ENCODE results near the gene CREB3.

Gene CREB3

GRCh38 chr9:35713578-35713977, 18.9 kb upstream of the CREB3 start:
- Histone ChIP-seq H3K4me1 (ENCODE audit: low read length) (no peaks in the 10 kb centered on the region), H3K9me2 (replicated peaks; ENCODE audit: insufficient read depth, low read length) (no peaks in the 10 kb centered on the region), H3K27ac (ENCODE audit: low read length) (no peak overlapping the region), H3K36me3 (replicated peaks; ENCODE audit: insufficient read depth, low read length) (peaks cover 2% of the 10 kb centered on the region; the same call in 1 of the 2 replicates), H3K4me3 (ENCODE audit: low read length) (no peak overlapping the region), H2AFZ (ENCODE audit: low read length) (no peak overlapping the region), H3K9me3 (replicated peaks; ENCODE audit: insufficient read depth, low read length) (no peaks in the 10 kb centered on the region), H3K4me2 (ENCODE audit: low read depth, low read length) (no peak overlapping the region), H3K9ac (ENCODE audit: low read length) (no peak overlapping the region), H3K27me3 (replicated peaks; ENCODE audit: insufficient read depth, low read length) (no peaks in the 10 kb centered on the region), H4K20me1 (ENCODE audit: insufficient read depth, low read length) (no peaks in the 10 kb centered on the region), H3K79me2 (ENCODE audit: low read length) (no peaks in the 10 kb centered on the region), H3F3A (ENCODE audit: insufficient read depth, low read length) (no peaks in the 10 kb centered on the region)
- TF ChIP-seq EZH2 (optimal IDR thresholded peaks at IDR 0.05; ENCODE audit: low read depth, low read length) (no peak), EZH2phosphoT487 (IDR thresholded peaks at IDR 0.05; ENCODE audit: low read length) (no peak), CTCF (IDR thresholded peaks at IDR 0.05; ENCODE audit: low read length) (no peak)
- no peak for DNase-seq

- no peaks in the 10 kb centered on the region for H3K9me2 ChIP-seq (replicated peaks; ENCODE audit: insufficient read depth, low read length)
- no peaks in the 10 kb centered on the region for H4K20me1 ChIP-seq (ENCODE audit: insufficient read depth, low read length)
- H3K9ac ChIP-seq (ENCODE audit: low read length), result no peak overlapping the region
- H3K9me3 ChIP-seq (replicated peaks; ENCODE audit: insufficient read depth, low read length), result no peaks in the 10 kb centered on the region
- H3K4me1 ChIP-seq (ENCODE audit: low read length), result no peaks in the 10 kb centered on the region
- H2AFZ ChIP-seq (ENCODE audit: low read length), result no peak overlapping the region
- no peaks in the 10 kb centered on the region for H3K27me3 ChIP-seq (replicated peaks; ENCODE audit: insufficient read depth, low read length)
- no peak for TF ChIP-seq EZH2phosphoT487 (IDR thresholded peaks at IDR 0.05; ENCODE audit: low read length)
- TF ChIP-seq EZH2 (optimal IDR thresholded peaks at IDR 0.05; ENCODE audit: low read depth, low read length), result no peak
- TF ChIP-seq CTCF (IDR thresholded peaks at IDR 0.05; ENCODE audit: low read length), result no peak
- no peak for DNase-seq
- H3K4me3 ChIP-seq (ENCODE audit: low read length), result no peak overlapping the region
- H3F3A ChIP-seq (ENCODE audit: insufficient read depth, low read length), result no peaks in the 10 kb centered on the region
- H3K27ac ChIP-seq (ENCODE audit: low read length), result no peak overlapping the region
- H3K79me2 ChIP-seq (ENCODE audit: low read length), result no peaks in the 10 kb centered on the region
- no peak overlapping the region for H3K4me2 ChIP-seq (ENCODE audit: low read depth, low read length)
- peaks cover 2% of the 10 kb centered on the region; the same call in 1 of the 2 replicates for H3K36me3 ChIP-seq (replicated peaks; ENCODE audit: insufficient read depth, low read length)
Measured at GRCh38 chr9:35714123-35714522, 18.3 kb upstream of the CREB3 start.

- H3K9me3 ChIP-seq (replicated peaks; ENCODE audit: insufficient read depth, low read length), result no peaks in the 10 kb centered on the region
- H3K27me3 ChIP-seq (replicated peaks; ENCODE audit: insufficient read depth, low read length), result no peaks in the 10 kb centered on the region
- no peak overlapping the region for H3K4me2 ChIP-seq (ENCODE audit: low read depth, low read length)
- no peak for DNase-seq
- H3K4me1 ChIP-seq (ENCODE audit: low read length), result no peaks in the 10 kb centered on the region
- H2AFZ ChIP-seq (ENCODE audit: low read length), result no peak overlapping the region
- no peak overlapping the region for H3K4me3 ChIP-seq (ENCODE audit: low read length)
- TF ChIP-seq EZH2phosphoT487 (IDR thresholded peaks at IDR 0.05; ENCODE audit: low read length) (no peak), EZH2 (optimal IDR thresholded peaks at IDR 0.05; ENCODE audit: low read depth, low read length) (no peak), CTCF (IDR thresholded peaks at IDR 0.05; ENCODE audit: low read length) (no peak)
- H3K9ac ChIP-seq (ENCODE audit: low read length), result no peak overlapping the region
- H3K9me2 ChIP-seq (replicated peaks; ENCODE audit: insufficient read depth, low read length), result no peaks in the 10 kb centered on the region
- no peak overlapping the region for H3K27ac ChIP-seq (ENCODE audit: low read length)
- no peaks in the 10 kb centered on the region for H3F3A ChIP-seq (ENCODE audit: insufficient read depth, low read length)
- peaks cover 2% of the 10 kb centered on the region; the same call in 1 of the 2 replicates for H3K36me3 ChIP-seq (replicated peaks; ENCODE audit: insufficient read depth, low read length)
- H3K79me2 ChIP-seq (ENCODE audit: low read length), result no peaks in the 10 kb centered on the region
- no peaks in the 10 kb centered on the region for H4K20me1 ChIP-seq (ENCODE audit: insufficient read depth, low read length)
Measured at GRCh38 chr9:35714579-35715252, 17.8 kb upstream of the CREB3 start.
